GM11168 (cell line): ENCODE data around the gene VANGL2.

Source experiments
- in situ Hi-C: fragments of 300-500 bp; cut with MboI; formaldehyde crosslinking; loops from one replicate; pipeline ENCODE4 v1.12.0; 2022; ENCODE audit warnings: low sequenced_read_pairs; ENCODE audit not compliant: unreplicated experiment

VANGL2 gene

GRCh38 chr1:160400223-160400645 lies at the start of gene VANGL2:
Gene VANGL2 (plus strand): TSS chr1:160400564. CDS start chr1:160415838, 15,274 bp downstream.
- in situ Hi-C loops: no loop called here

GRCh38 chr1:160351629-160352028 lies 48.7 kb upstream of the VANGL2 start:
- in situ Hi-C loops: no loop called here

DNA sequence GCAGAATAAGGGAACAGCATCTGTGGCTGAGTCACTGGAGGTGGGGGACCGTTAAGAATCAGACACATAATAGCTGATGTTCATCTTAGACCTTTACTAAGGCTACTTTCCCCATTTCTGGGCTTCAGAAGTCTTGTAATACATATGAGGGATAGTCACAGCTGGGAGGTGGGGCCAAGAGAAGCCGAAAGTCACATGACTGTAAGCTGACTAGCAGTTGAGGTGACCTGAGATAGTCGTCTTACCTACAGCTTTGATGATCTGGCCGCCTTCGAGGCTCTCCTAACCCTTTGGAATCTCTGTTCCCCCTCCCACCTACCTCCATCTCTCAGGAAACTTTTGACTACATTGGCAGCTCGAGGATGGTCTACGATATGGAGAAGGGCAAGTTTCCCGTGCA lies 47.8 kb upstream of the VANGL2 start:
- in situ Hi-C loops: no loop called here

DNA sequence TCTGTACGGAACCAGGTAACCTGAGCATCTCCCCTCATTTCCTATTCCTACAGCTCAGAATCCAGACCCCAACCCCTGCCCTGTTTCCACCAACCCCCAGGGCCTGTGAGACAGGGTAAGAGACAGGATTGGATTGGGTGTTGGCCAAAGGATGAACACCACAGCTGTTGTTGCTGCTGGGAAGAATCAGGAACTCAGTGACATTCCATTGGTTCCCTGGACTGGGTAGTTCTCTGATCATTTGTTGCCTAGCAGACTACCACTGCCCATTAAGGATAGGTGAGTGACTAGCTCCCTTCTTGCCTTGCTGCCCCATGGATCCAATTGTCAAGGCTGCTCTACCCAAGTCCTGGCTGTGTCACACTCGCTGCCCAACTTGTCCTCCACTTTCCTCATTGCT lies 47.1 kb upstream of the VANGL2 start:
- in situ Hi-C loops: no loop called here

DNA sequence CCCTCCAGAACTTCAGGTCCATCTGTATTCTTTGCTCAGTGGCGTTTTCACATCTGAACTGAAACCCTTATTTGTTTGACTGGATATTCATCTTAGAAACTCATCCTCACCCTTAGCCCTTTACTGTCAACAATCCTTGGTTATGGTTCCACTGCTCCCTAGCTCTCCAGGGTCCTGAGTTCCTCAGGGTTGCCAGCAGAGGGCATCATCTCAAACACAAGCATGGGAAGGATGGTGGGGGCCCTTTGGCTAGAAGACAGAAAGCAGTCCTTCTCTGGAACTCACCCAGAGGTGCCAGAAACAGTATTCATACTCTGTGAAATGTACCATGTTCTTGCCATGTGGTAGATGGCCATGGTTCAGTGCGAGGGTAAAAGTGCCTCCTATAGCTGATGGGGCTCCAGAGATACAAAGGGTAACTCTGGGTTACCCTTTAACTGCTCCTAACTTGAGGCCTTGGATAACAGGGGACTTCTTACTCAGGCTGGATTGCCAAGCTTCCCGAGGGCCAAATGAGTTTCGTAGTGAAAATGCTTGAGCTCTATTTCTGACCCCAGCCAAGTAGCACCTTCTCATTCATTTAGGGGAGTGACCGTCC lies 45.9 kb upstream of the VANGL2 start:
- in situ Hi-C loops: no loop called here

DNA sequence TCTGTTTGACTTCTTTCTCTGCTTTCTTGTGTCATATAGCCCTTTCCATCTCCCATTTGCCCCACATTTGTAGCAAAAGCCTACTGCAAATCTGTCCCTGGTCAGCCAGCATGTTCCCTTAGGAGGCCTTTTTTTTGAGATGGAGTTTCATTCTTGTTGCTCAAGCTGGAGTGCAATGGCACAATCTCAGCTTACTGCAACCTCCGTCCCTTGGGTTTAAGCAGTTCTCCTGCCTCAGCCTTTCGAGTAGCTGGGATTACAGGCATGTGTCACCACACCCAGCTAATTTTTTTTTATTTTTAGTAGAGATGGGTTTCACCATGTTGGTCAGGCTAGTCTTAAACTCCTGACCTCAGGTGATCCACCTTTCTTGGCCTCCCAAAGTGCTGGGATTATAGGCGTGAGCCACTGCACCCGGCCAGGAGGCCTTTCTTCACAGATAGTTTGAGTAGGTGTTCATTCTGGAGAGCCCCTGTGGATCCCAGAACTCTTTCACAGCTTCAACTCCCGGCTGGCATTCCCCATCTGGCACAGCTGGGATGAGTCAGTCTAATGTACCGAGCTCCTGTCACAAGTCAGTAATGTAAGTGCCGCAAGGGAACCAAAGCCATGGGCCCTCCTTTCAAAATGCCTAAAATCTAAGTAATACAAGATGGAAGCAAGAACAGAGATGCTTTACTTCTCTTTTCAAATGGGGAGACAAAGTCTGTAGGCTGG lies 42.9 kb upstream of the VANGL2 start:
- in situ Hi-C loops: no loop called here

DNA sequence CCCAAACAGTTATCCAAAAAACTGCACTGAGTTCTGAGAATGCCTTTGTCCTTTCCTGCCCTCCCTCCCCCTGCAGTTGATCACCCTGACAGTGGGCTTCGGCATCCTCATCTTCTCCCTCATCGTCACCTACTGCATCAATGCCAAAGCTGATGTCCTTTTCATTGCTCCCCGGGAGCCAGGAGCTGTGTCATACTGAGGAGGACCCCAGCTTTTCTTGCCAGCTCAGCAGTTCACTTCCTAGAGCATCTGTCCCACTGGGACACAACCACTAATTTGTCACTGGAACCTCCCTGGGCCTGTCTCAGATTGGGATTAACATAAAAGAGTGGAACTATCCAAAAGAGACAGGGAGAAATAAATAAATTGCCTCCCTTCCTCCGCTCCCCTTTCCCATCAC lies 42.3 kb upstream of the VANGL2 start:
- in situ Hi-C loops: no loop called here

DNA sequence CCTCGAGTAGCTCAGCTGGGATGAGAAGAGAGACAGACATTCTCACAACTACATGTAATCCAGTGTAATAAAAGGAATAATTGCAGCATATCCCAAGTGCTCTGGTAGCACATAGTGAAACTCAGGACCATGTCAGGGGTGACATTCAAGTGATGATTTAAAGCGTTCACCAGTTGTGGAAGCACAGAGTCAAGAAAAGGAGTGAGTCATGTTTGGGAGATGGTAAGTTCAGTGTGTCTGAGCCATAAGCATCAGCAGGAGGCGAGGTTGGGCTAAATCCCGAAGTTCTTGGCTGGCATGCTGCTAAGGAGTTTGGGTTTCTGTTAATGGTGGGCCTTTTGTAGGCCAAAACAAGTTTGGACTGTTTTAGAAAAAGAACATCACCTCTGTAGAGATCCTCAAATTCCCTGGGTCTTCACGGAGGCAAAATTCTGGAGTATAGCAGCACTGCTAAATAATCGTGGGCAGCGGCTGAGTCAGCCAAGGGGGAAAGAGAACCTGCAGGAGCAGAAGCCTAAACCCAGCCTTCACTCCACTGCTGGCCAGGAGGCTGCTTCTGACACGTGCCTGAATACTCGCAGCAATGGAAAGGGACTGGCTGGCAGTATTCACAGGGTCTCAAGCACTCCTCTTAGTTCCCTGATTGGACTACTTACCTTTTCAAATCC lies 40.7 kb upstream of the VANGL2 start:
- in situ Hi-C loops: no loop called here

GRCh38 chr1:160360227-160360695 lies 40.1 kb upstream of the VANGL2 start:
- in situ Hi-C loops: no loop called here

- in situ Hi-C loops: no loop called here
Measured at GRCh38 chr1:160361199-160361598, 39.2 kb upstream of the VANGL2 start.

- in situ Hi-C loops: no loop called here
Measured at GRCh38 chr1:160361814-160362167, 38.6 kb upstream of the VANGL2 start.

DNA sequence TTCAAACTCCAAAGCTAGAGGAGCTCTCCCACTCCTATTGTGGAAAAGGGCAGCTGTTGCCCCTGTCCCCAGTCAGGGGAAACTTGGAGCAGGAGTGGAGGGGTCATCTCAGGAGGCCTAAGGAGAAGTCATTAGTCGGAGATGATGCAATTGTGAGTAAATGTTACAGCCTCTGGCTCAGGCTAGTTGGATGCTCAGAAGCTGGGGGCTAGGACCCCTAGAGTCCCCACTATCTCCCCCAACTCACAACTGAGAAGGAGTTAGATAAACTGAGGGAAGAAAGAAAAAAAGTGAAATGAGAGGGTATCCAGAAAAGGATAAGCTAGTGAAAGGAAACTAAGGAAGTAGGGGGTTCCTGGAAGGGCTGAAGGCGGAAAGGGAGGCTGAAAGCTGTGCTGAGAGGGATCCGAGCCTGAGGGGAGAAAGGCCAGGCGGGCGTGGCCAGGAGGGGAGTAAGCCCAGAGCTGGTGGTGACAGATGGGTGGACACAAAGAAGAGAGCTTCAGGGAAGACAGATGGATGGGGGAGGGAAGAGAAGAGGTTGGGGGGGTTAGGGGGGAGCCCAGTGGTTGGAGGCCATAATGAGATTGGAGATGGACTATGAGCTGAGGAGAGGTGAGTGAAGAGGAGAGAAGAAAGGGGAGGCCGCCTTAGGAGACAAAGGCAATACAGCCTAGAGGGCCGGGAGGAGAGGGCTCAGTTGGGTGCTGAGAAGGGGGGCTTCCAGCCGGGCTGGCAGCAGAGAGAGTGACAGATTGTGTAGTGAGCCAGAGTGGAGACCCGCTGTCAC lies 38.0 kb upstream of the VANGL2 start:
- in situ Hi-C loops: no loop called here

DNA sequence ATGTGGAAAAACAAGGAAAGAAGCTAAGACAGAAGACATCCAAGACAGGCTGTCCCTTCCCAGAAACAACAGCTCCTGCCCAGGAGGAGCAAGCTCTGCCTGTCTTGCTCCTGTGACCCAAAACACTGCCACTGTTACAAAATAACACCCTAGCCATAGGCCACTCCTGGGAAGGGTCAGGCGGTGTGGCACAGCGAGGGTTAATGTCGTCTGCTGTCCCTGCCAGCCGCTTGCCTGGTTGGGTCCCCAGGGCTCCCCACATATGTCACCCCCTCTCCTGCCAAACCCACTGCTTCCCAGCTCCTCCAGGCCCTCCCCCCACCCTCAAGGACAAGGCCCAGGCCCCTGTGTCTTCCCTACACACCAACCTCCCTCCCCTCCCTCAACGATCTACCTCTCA lies 37.4 kb upstream of the VANGL2 start:
- in situ Hi-C loops: no loop called here

- in situ Hi-C loops: no loop called here
Measured at GRCh38 chr1:160363951-160364735, 36.2 kb upstream of the VANGL2 start.

DNA sequence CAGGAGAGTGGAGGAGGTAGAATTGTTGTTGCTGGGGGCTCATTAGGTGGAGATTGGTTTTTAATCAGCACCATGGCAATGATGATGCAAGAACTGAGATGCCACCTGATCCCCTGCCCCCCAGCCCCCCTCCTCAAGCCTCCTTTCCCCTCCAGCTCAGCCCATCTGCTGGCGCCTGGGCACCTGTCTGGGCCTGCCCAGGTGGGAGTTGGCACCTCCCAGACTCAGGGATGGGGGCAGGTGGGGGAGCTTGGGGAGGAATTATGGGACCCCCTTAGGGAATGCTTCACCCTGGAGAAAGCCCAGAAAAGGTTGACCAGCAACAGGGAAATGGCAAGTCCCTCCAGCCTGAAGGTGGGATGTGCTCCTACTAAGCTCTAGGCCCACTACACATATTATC lies 35.0 kb upstream of the VANGL2 start:
- in situ Hi-C loops: no loop called here

GRCh38 chr1:160366731-160367515 lies 33.4 kb upstream of the VANGL2 start, which contains the start of gene NHLH1:
Gene NHLH1 (plus strand): TSS chr1:160367071. CDS start chr1:160370732, 3,661 bp downstream.
- in situ Hi-C loops: no loop called here

- in situ Hi-C loops: no loop called here
Measured at GRCh38 chr1:160367516-160367900, 32.9 kb upstream of the VANGL2 start.

DNA sequence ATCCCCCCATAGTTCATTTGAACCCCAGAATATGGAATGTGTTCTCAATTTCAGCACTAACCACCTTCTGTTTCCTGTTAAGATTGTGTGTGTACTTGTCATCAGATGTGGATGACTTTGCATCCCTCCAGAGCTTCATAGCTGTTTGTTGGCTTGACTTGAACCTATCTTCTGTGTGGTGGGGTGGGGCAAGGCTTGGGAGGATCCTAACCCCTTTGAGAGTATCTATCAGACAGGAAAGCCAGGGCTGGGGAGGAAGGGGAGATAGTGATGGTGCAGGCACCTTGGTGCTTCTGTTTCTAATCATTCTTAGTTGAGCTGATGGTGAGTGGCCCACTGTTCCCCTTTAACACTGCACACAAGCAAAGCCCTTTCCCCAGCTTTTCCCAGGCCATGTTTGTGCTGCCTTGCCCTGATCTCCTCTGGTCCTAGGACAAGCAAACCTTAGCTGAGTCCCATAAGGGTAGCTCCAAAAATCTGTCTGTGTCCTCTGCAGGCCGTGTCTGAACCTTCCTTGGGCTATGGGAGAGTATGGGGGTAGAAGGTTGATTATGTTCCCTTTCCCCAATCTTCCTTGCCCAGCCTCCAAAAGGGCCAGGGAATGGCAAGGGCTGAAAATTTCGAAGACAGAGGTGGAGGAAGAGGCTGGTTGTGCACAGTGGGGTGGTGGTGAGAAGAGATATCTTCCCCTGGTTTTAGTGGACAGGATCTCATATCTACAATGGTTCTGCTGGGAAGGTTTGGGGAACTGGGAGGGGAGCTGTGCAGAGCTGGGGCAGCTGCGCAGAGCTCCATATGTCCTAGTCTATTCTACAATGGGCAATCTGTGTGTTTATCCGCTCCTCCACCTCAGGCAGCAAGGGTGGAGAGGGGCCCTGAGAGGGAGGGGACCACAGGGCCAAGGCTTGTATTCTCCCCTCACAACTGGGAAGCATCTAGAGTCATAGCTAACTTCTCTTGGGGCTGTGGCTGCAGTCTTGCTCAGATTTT lies 32.1 kb upstream of the VANGL2 start:
- in situ Hi-C loops: no loop called here
